ENCODE measurements around the gene IQSEC3.

IQSEC3 gene

GRCh38 chr12:109872-110271 is 43.3 kb downstream of the IQSEC3 start:
- H3K27me3 ChIP-seq (ENCODE audit: insufficient read depth, low read length, poor library complexity, severe bottlenecking), result no peaks in the 10 kb centered on the region
- no peaks in the 10 kb centered on the region for H3K79me2 ChIP-seq (ENCODE audit: insufficient read depth, low read length)
- H4K20me1 ChIP-seq (ENCODE audit: insufficient read depth, low read length, poor library complexity, severe bottlenecking), result no peaks in the 10 kb centered on the region
- peak overlapping the region; percentile 19 for H2AFZ ChIP-seq (ENCODE audit: low read length)
- H3K9me3 ChIP-seq (ENCODE audit: insufficient read depth, low read depth, low read length), result no peaks in the 10 kb centered on the region
- no peak for TF ChIP-seq EZH2phosphoT487 (IDR thresholded peaks at IDR 0.05; ENCODE audit: borderline replicate concordance)
- TF ChIP-seq, protein P1, sequence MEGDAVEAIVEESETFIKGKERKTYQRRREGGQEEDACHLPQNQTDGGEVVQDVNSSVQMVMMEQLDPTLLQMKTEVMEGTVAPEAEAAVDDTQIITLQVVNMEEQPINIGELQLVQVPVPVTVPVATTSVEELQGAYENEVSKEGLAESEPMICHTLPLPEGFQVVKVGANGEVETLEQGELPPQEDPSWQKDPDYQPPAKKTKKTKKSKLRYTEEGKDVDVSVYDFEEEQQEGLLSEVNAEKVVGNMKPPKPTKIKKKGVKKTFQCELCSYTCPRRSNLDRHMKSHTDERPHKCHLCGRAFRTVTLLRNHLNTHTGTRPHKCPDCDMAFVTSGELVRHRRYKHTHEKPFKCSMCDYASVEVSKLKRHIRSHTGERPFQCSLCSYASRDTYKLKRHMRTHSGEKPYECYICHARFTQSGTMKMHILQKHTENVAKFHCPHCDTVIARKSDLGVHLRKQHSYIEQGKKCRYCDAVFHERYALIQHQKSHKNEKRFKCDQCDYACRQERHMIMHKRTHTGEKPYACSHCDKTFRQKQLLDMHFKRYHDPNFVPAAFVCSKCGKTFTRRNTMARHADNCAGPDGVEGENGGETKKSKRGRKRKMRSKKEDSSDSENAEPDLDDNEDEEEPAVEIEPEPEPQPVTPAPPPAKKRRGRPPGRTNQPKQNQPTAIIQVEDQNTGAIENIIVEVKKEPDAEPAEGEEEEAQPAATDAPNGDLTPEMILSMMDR (conservative IDR thresholded peaks at IDR 0.05; ENCODE audit: low read length), result no peak
- no peaks in the 10 kb centered on the region for H3K9me2 ChIP-seq (replicated peaks; ENCODE audit: low read depth, low read length)
- H3K4me3 ChIP-seq (ENCODE audit: low read length, poor library complexity, severe bottlenecking), result peak overlapping the region; percentile 57
- H3K9ac ChIP-seq (ENCODE audit: low read depth, low read length, poor library complexity, severe bottlenecking), result peak overlapping the region; percentile 70
- H3K4me2 ChIP-seq (ENCODE audit: low read depth, low read length, poor library complexity, severe bottlenecking), result peak overlapping the region; percentile 63
- H3K36me3 ChIP-seq (ENCODE audit: insufficient read depth, low read length), result no peaks in the 10 kb centered on the region
- peaks cover 4% of the 10 kb centered on the region; the same call in 1 of the 2 replicates for H3F3A ChIP-seq (ENCODE audit: low read depth)
- H3K4me1 ChIP-seq (ENCODE audit: insufficient read depth, low read length, poor library complexity, severe bottlenecking), result peaks cover 79% of the 10 kb centered on the region

GRCh38 chr12:111699-112493 is 45.3 kb downstream of the IQSEC3 start:
- Histone ChIP-seq H3K9me3 (ENCODE audit: insufficient read depth, low read depth, low read length) (no peaks in the 10 kb centered on the region), H3K4me2 (ENCODE audit: low read depth, low read length, poor library complexity, severe bottlenecking) (peak overlapping the region; percentile 63), H3K4me1 (ENCODE audit: insufficient read depth, low read length, poor library complexity, severe bottlenecking) (peaks cover 64% of the 10 kb centered on the region), H3K36me3 (ENCODE audit: insufficient read depth, low read length) (no peaks in the 10 kb centered on the region), H3K9me2 (replicated peaks; ENCODE audit: low read depth, low read length) (no peaks in the 10 kb centered on the region), H3K27me3 (ENCODE audit: insufficient read depth, low read length, poor library complexity, severe bottlenecking) (no peaks in the 10 kb centered on the region), H3K4me3 (ENCODE audit: low read length, poor library complexity, severe bottlenecking) (peak overlapping the region; percentile 57), H3K79me2 (ENCODE audit: insufficient read depth, low read length) (no peaks in the 10 kb centered on the region), H4K20me1 (ENCODE audit: insufficient read depth, low read length, poor library complexity, severe bottlenecking) (no peaks in the 10 kb centered on the region), H3K9ac (ENCODE audit: low read depth, low read length, poor library complexity, severe bottlenecking) (peak overlapping the region; percentile 70), H2AFZ (ENCODE audit: low read length) (peak overlapping the region; percentile 49), H3F3A (ENCODE audit: low read depth) (peaks cover 4% of the 10 kb centered on the region; the same call in 1 of the 2 replicates)
- TF ChIP-seq EZH2phosphoT487 (IDR thresholded peaks at IDR 0.05; ENCODE audit: borderline replicate concordance), result no peak
- TF ChIP-seq, protein P1 (conservative IDR thresholded peaks at IDR 0.05; ENCODE audit: low read length), result no peak

GRCh38 chr12:113347-113746 is 46.8 kb downstream of the IQSEC3 start:
- Histone ChIP-seq H3K9me2 (replicated peaks; ENCODE audit: low read depth, low read length) (no peaks in the 10 kb centered on the region), H3K27me3 (ENCODE audit: insufficient read depth, low read length, poor library complexity, severe bottlenecking) (no peaks in the 10 kb centered on the region), H2AFZ (ENCODE audit: low read length) (peak overlapping the region; percentile 16; the same call in 1 of the 2 replicates), H3K9ac (ENCODE audit: low read depth, low read length, poor library complexity, severe bottlenecking) (peak overlapping the region; percentile 40), H3K4me1 (ENCODE audit: insufficient read depth, low read length, poor library complexity, severe bottlenecking) (peaks cover 76% of the 10 kb centered on the region), H3K9me3 (ENCODE audit: insufficient read depth, low read depth, low read length) (no peaks in the 10 kb centered on the region), H3K4me2 (ENCODE audit: low read depth, low read length, poor library complexity, severe bottlenecking) (peak overlapping the region; percentile 9), H3K4me3 (ENCODE audit: low read length, poor library complexity, severe bottlenecking) (no peak overlapping the region), H3K36me3 (ENCODE audit: insufficient read depth, low read length) (no peaks in the 10 kb centered on the region), H3F3A (ENCODE audit: low read depth) (peaks cover 4% of the 10 kb centered on the region; the same call in 1 of the 2 replicates), H4K20me1 (ENCODE audit: insufficient read depth, low read length, poor library complexity, severe bottlenecking) (no peaks in the 10 kb centered on the region), H3K79me2 (ENCODE audit: insufficient read depth, low read length) (no peaks in the 10 kb centered on the region)
- no peak for TF ChIP-seq EZH2phosphoT487 (IDR thresholded peaks at IDR 0.05; ENCODE audit: borderline replicate concordance)
- TF ChIP-seq, protein P1 (conservative IDR thresholded peaks at IDR 0.05; ENCODE audit: low read length), result no peak

All from Loucy (cell line).